HEK293 (cell line): ENCODE results near the gene SETD5.

ENCODE experiments used
- CTCF ChIA-PET: fragments of 350-600 bp; formaldehyde crosslinking; extraction: SDS; loops from one replicate; lab custom pipeline; 2021; ENCODE audit warnings: antibody characterized with exemption; lab: Yijun Ruan, JAX
- POLR2A ChIA-PET: fragments of 300-600 bp; formaldehyde crosslinking; extraction: SDS; loops from one replicate; lab custom pipeline; 2020; ENCODE audit warnings: antibody characterized with exemption, inconsistent platforms; lab: Yijun Ruan, JAX
- H3K27ac ChIP-seq: fragments of 200-500 bp; sonication (Bioruptor generic); 2 replicates; pipeline ENCODE4 v1.5.1; 2014; ENCODE audit warnings: low read depth, low read length, control low read depth, inconsistent platforms; ENCODE audit errors: extremely low read depth
- H3K36me3 ChIP-seq, 2 experiments: fragments of 200-500 bp in 1 of 2; sonication (Bioruptor generic) in 1 of 2; 1 replicate in 1 of 2; 2 replicates in 1 of 2; pipeline ENCODE4 v1.5.1; 2014 to 2017; ENCODE audit warnings: inconsistent platforms in 2 of 2, low read length in 2 of 2; ENCODE audit not compliant: control insufficient read depth in 2 of 2, insufficient read depth in 1 of 2
- H3K4me1 ChIP-seq: fragments of 200-500 bp; sonication (Bioruptor generic); 2 replicates; pipeline ENCODE4 v1.5.1; 2014; ENCODE audit warnings: mild to moderate bottlenecking, low read length, inconsistent platforms; ENCODE audit not compliant: control insufficient read depth, insufficient read depth
- H3K4me3 ChIP-seq: 2 replicates; pipeline ENCODE4 v1.5.1; 2011; ENCODE audit warnings: low read depth, mild to moderate bottlenecking, control low read depth, low read length, moderate library complexity
- H3K9me3 ChIP-seq: fragments of 200-500 bp; sonication (Bioruptor generic); 2 replicates; pipeline ENCODE4 v1.5.1; 2014; ENCODE audit warnings: low read depth, low read length, inconsistent platforms; ENCODE audit not compliant: control insufficient read depth, insufficient read depth
- EGR2 ChIP-seq: fragments of 450-650 bp; formaldehyde crosslinking; IDR thresholded peaks from 2 replicates; pipeline ENCODE4 v1.5.1; 2016; ENCODE audit warnings: low read depth, missing biosample characterization, missing genetic modification characterization
- MZF1 ChIP-seq: fragments of 450-650 bp; formaldehyde crosslinking; IDR thresholded peaks from 2 replicates; pipeline ENCODE4 v1.5.1; 2017; ENCODE audit warnings: missing biosample characterization, missing genetic modification characterization, borderline replicate concordance
- SP2 ChIP-seq: fragments of 450-650 bp; formaldehyde crosslinking; IDR thresholded peaks from 2 replicates; pipeline ENCODE4 v1.5.1; 2016; ENCODE audit warnings: missing biosample characterization, missing genetic modification characterization
- TSHZ1 ChIP-seq: fragments of 450-650 bp; formaldehyde crosslinking; IDR thresholded peaks from 2 replicates; pipeline ENCODE4 v1.5.1; 2016; ENCODE audit warnings: missing biosample characterization, missing genetic modification characterization, borderline replicate concordance
- ZNF23 ChIP-seq: fragments of 450-650 bp; formaldehyde crosslinking; IDR thresholded peaks from 2 replicates; pipeline ENCODE4 v1.5.1; 2016; ENCODE audit warnings: missing biosample characterization, missing genetic modification characterization, borderline replicate concordance
- ZNF335 ChIP-seq: fragments of 450-650 bp; formaldehyde crosslinking; conservative IDR thresholded peaks from 2 replicates; pipeline ENCODE4 v1.5.1; 2016; ENCODE audit warnings: missing biosample characterization, missing genetic modification characterization
- ZNF341 ChIP-seq: fragments of 450-650 bp; formaldehyde crosslinking; IDR thresholded peaks from 2 replicates; pipeline ENCODE4; 2016; ENCODE audit warnings: low read depth, missing biosample characterization, missing genetic modification characterization
- ZNF354C ChIP-seq: fragments of 450-650 bp; formaldehyde crosslinking; IDR thresholded peaks from 2 replicates; pipeline ENCODE4 v1.5.1; 2016; ENCODE audit warnings: missing biosample characterization, missing genetic modification characterization, low read depth, borderline replicate concordance
- ZNF404 ChIP-seq: fragments of 450-650 bp; formaldehyde crosslinking; IDR thresholded peaks from 2 replicates; pipeline ENCODE4 v1.5.1; 2017; ENCODE audit warnings: missing biosample characterization, missing genetic modification characterization
- ZNF433 ChIP-seq: fragments of 450-650 bp; formaldehyde crosslinking; IDR thresholded peaks from 2 replicates; pipeline ENCODE4 v1.5.1; 2016; ENCODE audit warnings: missing biosample characterization, missing genetic modification characterization, low read depth
- ZNF48 ChIP-seq: fragments of 450-650 bp; formaldehyde crosslinking; IDR thresholded peaks from 2 replicates; pipeline ENCODE4 v1.5.1; 2016; ENCODE audit warnings: missing biosample characterization, missing genetic modification characterization
- ZNF544 ChIP-seq: fragments of 450-650 bp; formaldehyde crosslinking; IDR thresholded peaks from 2 replicates; pipeline ENCODE4 v1.5.0; 2017; ENCODE audit warnings: missing biosample characterization, missing genetic modification characterization
- ZNF624 ChIP-seq: fragments of 450-650 bp; formaldehyde crosslinking; IDR thresholded peaks from 2 replicates; pipeline ENCODE4 v1.5.1; 2017; ENCODE audit warnings: missing biosample characterization, missing genetic modification characterization
- ZNF670 ChIP-seq: fragments of 450-650 bp; formaldehyde crosslinking; IDR thresholded peaks from 2 replicates; pipeline ENCODE4 v1.5.1; 2016; ENCODE audit warnings: missing biosample characterization, missing genetic modification characterization, low read depth
- ZNF76 ChIP-seq: fragments of 450-650 bp; formaldehyde crosslinking; IDR thresholded peaks from 2 replicates; pipeline ENCODE4; 2016; ENCODE audit warnings: low read depth, missing biosample characterization, missing genetic modification characterization, borderline replicate concordance
- ZNF768 ChIP-seq: fragments of 450-650 bp; formaldehyde crosslinking; IDR thresholded peaks from 2 replicates; pipeline ENCODE4 v1.5.1; 2018; ENCODE audit warnings: missing biosample characterization, mild to moderate bottlenecking, missing genetic modification characterization
- ZNF776 ChIP-seq: fragments of 450-650 bp; formaldehyde crosslinking; IDR thresholded peaks from 2 replicates; pipeline ENCODE4 v1.5.0; 2017; ENCODE audit warnings: missing biosample characterization, missing genetic modification characterization, borderline replicate concordance
- ZNF830 ChIP-seq: fragments of 450-650 bp; IDR thresholded peaks from 2 replicates; pipeline ENCODE4 v1.5.0; 2018; ENCODE audit warnings: missing biosample characterization, missing genetic modification characterization, low read depth, mild to moderate bottlenecking, moderate library complexity
- ZSCAN30 ChIP-seq: fragments of 450-650 bp; IDR thresholded peaks from 2 replicates; pipeline ENCODE4 v1.5.1; 2018; ENCODE audit warnings: missing biosample characterization, mild to moderate bottlenecking, missing genetic modification characterization, moderate library complexity
- TF ChIP-seq, protein P1 (sequence below): fragments of 450-650 bp; formaldehyde crosslinking; IDR thresholded peaks from 2 replicates; pipeline ENCODE4 v1.5.1; 2016; ENCODE audit warnings: missing biosample characterization, missing genetic modification characterization

The SETD5 gene

DNA sequence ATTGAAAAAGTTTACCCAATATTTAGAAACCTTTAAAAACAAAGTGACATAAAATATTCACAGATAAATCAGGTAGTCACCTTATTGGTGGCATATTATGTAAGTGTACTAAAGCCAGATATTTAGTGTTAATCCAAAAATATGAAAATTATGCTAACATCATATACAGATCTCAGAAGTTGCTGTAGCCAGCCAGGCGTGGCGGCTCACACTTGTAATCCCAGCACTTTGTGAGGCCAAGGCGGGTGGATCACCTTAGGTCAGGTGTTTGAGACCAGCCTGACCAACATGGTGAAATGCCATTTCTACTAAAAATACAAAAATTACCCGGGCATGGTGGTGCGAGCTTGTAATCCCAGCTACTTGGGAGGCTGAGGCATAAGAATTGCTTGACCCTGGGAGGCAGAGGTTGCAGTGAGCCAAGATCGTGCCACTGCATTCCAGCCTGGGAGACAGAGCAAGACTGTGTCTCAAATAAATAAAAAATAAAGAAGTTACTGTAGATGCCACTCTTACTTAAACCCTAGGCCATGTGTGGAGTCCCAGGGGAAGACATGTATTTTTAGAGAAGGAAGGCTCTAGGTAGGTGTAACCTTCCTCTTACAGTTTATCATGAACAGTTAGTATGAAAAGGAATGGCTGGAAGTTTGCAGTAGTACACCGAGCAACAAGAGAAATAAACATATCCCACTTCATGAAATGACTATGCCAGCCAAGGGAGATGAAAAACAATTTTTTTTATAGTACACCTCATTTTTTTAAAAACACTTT lies 9.6 kb downstream of the SETD5 start:
- Histone ChIP-seq H3K36me3 (no peaks in the 10 kb centered on the region), H3K4me1 (peaks cover 31% of the 10 kb centered on the region), H3K4me3 (no peak overlapping the region), H3K27ac (no peak overlapping the region), H3K9me3 (no peaks in the 10 kb centered on the region)
- TF ChIP-seq ZNF670 (tag by site-specific recombination) (no peak), ZNF48 (no peak), SP2 (tag by site-specific recombination) (no peak), ZNF341 (no peak), ZNF404 (tag by site-specific recombination) (no peak), ZNF830 (tag by site-specific recombination) (no peak), ZNF76 (tag by site-specific recombination) (no peak), TSHZ1 (tag by site-specific recombination) (no peak), ZSCAN30 (tag by site-specific recombination) (no peak), EGR2 (tag by site-specific recombination) (no peak), ZNF624 (no peak), ZNF23 (tag by site-specific recombination) (no peak), ZNF544 (tag by site-specific recombination) (no peak), ZNF354C (tag by site-specific recombination) (no peak)
- TF ChIP-seq, protein P1, sequence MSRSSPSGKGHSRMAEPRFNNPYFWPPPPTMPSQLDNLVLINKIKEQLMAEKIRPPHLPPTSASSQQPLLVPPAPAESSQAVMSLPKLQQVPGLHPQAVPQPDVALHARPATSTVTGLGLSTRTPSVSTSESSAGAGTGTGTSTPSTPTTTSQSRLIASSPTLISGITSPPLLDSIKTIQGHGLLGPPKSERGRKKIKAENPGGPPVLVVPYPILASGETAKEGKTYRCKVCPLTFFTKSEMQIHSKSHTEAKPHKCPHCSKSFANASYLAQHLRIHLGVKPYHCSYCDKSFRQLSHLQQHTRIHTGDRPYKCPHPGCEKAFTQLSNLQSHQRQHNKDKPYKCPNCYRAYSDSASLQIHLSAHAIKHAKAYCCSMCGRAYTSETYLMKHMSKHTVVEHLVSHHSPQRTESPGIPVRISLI (tag by site-specific recombination): no peak
- CTCF ChIA-PET: interaction anchor here (0.6 to 0.8 kb wide), 2 partner anchors 15 to 20 kb away, joined by 3 read pairs; no protein-coding TSS in a partner anchor
- POLR2A ChIA-PET: no interaction called here

DNA sequence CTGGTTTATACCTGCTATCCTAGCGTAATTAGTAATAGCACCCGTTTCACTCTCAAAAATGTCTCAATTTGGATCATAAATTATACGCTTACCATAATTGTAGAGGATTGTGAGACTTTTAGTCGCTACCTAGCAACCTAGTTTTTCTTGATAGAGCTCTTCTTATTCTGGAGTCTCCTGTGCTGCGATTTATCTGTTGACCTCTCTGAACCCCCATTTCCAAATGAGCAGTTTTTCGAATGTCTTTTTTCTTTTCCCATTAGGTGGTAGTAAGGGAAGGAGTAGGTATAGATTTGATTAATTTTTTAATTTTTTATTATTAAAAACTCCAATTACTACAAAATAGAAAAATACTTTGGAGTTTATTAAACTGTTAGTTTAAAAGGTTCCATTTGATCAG lies 10.6 kb downstream of the SETD5 start:
- H3K4me3 ChIP-seq: no peak overlapping the region
- H3K9me3 ChIP-seq: no peaks in the 10 kb centered on the region
- peaks cover 30% of the 10 kb centered on the region for H3K4me1 ChIP-seq
- no peak overlapping the region for H3K27ac ChIP-seq
- H3K36me3 ChIP-seq: no peaks in the 10 kb centered on the region
- TF ChIP-seq ZNF776 (no peak), ZNF335 (tag by site-specific recombination) (no peak), MZF1 (tag by site-specific recombination) (no peak), ZNF433 (tag by site-specific recombination) (no peak), ZNF768 (tag by site-specific recombination) (0 out of 2 replicates have a peak, but pooled peaks have one; percentile 20)
- POLR2A ChIA-PET: no interaction called here
- CTCF ChIA-PET: interaction anchor here (0.8 kb wide), 1 partner anchor 14 kb away, joined by 3 read pairs; no protein-coding TSS in a partner anchor
